Measurements from ENCODE around the gene TRIO.

Gene TRIO

GRCh38 chr5:14101922-14102321 lies 41.2 kb upstream of the TRIO start:
- POLR2A ChIA-PET, result interaction anchor here (0.7 to 1.2 kb wide), 2 partner anchors 49 to 100 kb away, joined by 3 read pairs; no protein-coding TSS in a partner anchor

More at GRCh38 chr5:14101922-14102321, 41.2 kb upstream of the TRIO start:
- peaks cover 5% of the 10 kb centered on the region; the same call in 1 of the 2 replicates for H3K4me1 ChIP-seq (ENCODE audit: control insufficient read depth, insufficient read depth, low read length)
- no peaks in the 10 kb centered on the region for H3K36me3 ChIP-seq (ENCODE audit: control insufficient read depth in 2 of 2, insufficient read depth in 1 of 2, low read length in 2 of 2)
- TF ChIP-seq ZNF600 (tag by site-specific recombination; IDR thresholded peaks at IDR 0.05), result no peak
- no peak for TF ChIP-seq ZNF292 (tag by site-specific recombination; IDR thresholded peaks at IDR 0.05; ENCODE audit: borderline replicate concordance, low read depth)
- no peak for TF ChIP-seq ZNF530 (tag by site-specific recombination; IDR thresholded peaks at IDR 0.05; ENCODE audit: low read depth)
- TF ChIP-seq HOXD13 (CRISPR knock-in tag; IDR thresholded peaks at IDR 0.05; ENCODE audit: borderline replicate concordance), result no peak
- TF ChIP-seq ZNF350 (tag by site-specific recombination; IDR thresholded peaks at IDR 0.05), result no peak
- TF ChIP-seq ZNF792 (tag by site-specific recombination; IDR thresholded peaks at IDR 0.05), result no peak
- no peak for TF ChIP-seq ZNF398 (tag by site-specific recombination; IDR thresholded peaks at IDR 0.05)
- TF ChIP-seq ZNF677 (tag by site-specific recombination; IDR thresholded peaks at IDR 0.05), result peak; percentile 67; the same call in 1 of the 2 replicates
- no peak for TF ChIP-seq ZNF449 (tag by site-specific recombination; IDR thresholded peaks at IDR 0.05)
- 0 out of 2 replicates have a peak, but pooled peaks have one; percentile 28 for TF ChIP-seq KLF9 (tag by site-specific recombination; IDR thresholded peaks at IDR 0.05; ENCODE audit: low read depth)
- TF ChIP-seq ZNF664 (tag by site-specific recombination; IDR thresholded peaks at IDR 0.05), result no peak
- TF ChIP-seq ZNF280D (tag by site-specific recombination; IDR thresholded peaks at IDR 0.05), result no peak
- TF ChIP-seq ZNF175 (tag by site-specific recombination; IDR thresholded peaks at IDR 0.05), result no peak
- TF ChIP-seq ZNF645 (tag by site-specific recombination; IDR thresholded peaks at IDR 0.05), result no peak
- TF ChIP-seq ZNF768 (tag by site-specific recombination; IDR thresholded peaks at IDR 0.05), result no peak
- no peak for TF ChIP-seq ZNF132 (tag by site-specific recombination; IDR thresholded peaks at IDR 0.05; ENCODE audit: borderline replicate concordance)
- TF ChIP-seq ZIC2 (tag by site-specific recombination; IDR thresholded peaks at IDR 0.05), result 0 out of 2 replicates have a peak, but pooled peaks have one; percentile 23
- TF ChIP-seq ZNF529 (tag by site-specific recombination; IDR thresholded peaks at IDR 0.05; ENCODE audit: insufficient replicate concordance), result no peak
- H3K9me3 ChIP-seq (ENCODE audit: control insufficient read depth, insufficient read depth, low read depth, low read length), result no peaks in the 10 kb centered on the region
- CTCF ChIA-PET, result interaction anchor here (0.6 to 1.2 kb wide), 2 partner anchors 9 to 546 kb away, joined by 3 to 4 read pairs; no protein-coding TSS in a partner anchor
- H3K4me3 ChIP-seq (ENCODE audit: low read depth, low read length), result no peak overlapping the region
- H3K27ac ChIP-seq (ENCODE audit: extremely low read depth, low read depth, low read length), result no peak overlapping the region
